HG03159 (cell line): ENCODE results near the gene TSPY3.
"Not testable (repeated sequence)": the region's sequence is repeated elsewhere in the genome, so short reads cannot be mapped to it uniquely, and the experiment has no call there.

ENCODE experiments used
- ATAC-seq: cut with Tn5 transposase; IDR thresholded peaks from one replicate; pipeline ENCODE4 v1.9.1; 2021; ENCODE audit warnings: mild to moderate bottlenecking, moderate library complexity; ENCODE audit not compliant: unreplicated experiment

TSPY3 gene, protein sequence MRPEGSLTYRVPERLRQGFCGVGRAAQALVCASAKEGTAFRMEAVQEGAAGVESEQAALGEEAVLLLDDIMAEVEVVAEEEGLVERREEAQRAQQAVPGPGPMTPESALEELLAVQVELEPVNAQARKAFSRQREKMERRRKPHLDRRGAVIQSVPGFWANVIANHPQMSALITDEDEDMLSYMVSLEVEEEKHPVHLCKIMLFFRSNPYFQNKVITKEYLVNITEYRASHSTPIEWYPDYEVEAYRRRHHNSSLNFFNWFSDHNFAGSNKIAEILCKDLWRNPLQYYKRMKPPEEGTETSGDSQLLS

DNA sequence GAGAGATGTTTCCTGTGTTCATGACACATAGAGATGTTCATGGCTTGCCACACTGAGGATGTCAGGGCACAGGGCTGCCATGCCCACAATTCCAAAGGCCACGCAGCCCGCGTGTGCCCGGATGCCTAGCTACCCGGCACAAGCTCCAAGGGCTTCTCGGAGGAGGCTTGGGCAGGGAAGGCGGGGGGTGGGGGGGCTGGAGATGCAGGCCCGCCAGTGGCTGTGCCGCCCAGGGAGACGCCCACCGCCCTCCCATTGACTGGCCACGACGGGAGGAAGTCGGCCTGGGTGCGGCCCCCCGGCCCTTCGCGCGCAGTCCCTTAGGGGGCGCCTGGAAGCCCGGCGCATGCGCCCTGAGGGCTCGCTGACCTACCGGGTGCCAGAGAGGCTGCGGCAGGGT, at the start of gene TSPY3:
Gene TSPY3, plus strand, starts transcription at position 301 of the 400 bp plus-strand sequence. Its CDS starts 46 bp downstream, at position 347.
- not testable (repeated sequence) for ATAC-seq

DNA sequence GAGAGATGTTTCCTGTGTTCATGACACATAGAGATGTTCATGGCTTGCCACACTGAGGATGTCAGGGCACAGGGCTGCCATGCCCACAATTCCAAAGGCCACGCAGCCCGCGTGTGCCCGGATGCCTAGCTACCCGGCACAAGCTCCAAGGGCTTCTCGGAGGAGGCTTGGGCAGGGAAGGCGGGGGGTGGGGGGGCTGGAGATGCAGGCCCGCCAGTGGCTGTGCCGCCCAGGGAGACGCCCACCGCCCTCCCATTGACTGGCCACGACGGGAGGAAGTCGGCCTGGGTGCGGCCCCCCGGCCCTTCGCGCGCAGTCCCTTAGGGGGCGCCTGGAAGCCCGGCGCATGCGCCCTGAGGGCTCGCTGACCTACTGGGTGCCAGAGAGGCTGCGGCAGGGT, 40.7 kb upstream of the TSPY3 start, which contains the start of gene TSPY8:
Gene TSPY8, plus strand, starts transcription at position 301 of the 400 bp plus-strand sequence. Its CDS starts 46 bp downstream, at position 347.
- ATAC-seq, result not testable (repeated sequence)

DNA sequence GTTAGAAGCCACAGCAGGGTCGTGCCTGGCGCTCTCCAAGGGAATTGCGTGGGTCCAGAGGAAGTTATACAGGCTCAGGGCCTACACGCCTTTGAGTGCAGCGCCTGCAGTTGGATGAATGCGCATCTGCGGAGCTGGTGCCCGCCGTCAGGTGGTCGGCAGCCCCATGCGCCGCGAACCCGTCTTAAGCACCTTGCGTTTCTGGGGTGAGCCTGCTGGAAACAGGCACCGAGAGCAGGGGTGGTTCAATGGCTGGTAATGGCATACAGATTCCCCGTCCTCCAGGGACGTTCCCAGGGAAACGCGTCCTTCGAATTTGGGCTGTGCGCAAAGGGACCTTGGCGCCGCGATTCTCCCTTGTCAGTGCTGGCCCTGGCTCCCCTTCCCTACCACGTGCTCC, 1.7 kb upstream of the TSPY3 start:
- not testable (repeated sequence) for ATAC-seq
